Measurements from ENCODE around the gene HLA-DRB5.
"Not testable (repeated sequence)": the region's sequence is repeated elsewhere in the genome, so short reads cannot be mapped to it uniquely, and the experiment has no call there.

HLA-DRB5 gene

GRCh38 chr6:32501016-32501415, 29.1 kb downstream of the HLA-DRB5 start:
- no peak for DNase-seq (ENCODE audit: low read depth)

- DNase-seq (ENCODE audit: low read depth): no peak
Measured at GRCh38 chr6:32492351-32492750, 37.7 kb downstream of the HLA-DRB5 start.

- DNase-seq (ENCODE audit: low read depth): no peak
Measured at GRCh38 chr6:32491700-32492099, 38.4 kb downstream of the HLA-DRB5 start.

GRCh38 chr6:32488083-32488482, 42.0 kb downstream of the HLA-DRB5 start:
- DNase-seq (ENCODE audit: low read depth): no peak

- DNase-seq (ENCODE audit: low read depth): no peak
Measured at GRCh38 chr6:32484614-32484998, 45.5 kb downstream of the HLA-DRB5 start.

- no peak for DNase-seq (ENCODE audit: low read depth)
Measured at GRCh38 chr6:32483968-32484613, 46.0 kb downstream of the HLA-DRB5 start.

- no peak for DNase-seq (ENCODE audit: low read depth)
Measured at GRCh38 chr6:32475392-32476206, 54.5 kb downstream of the HLA-DRB5 start.

- DNase-seq (ENCODE audit: low read depth): not testable (repeated sequence)
Measured at GRCh38 chr6:32473376-32474348, 56.4 kb downstream of the HLA-DRB5 start.

GRCh38 chr6:32472781-32473375, 57.2 kb downstream of the HLA-DRB5 start:
- DNase-seq (ENCODE audit: low read depth): no peak

- DNase-seq (ENCODE audit: low read depth): not testable (repeated sequence)
Measured at GRCh38 chr6:32467743-32468503, 62.2 kb downstream of the HLA-DRB5 start.

Data from stimulated activated CD8-positive, alpha-beta memory T cell treated with anti-CD3 and anti-CD28 coated beads, Interleukin-15, amount 100 ng/mL, for 24 hours (primary cell).